Measurements from ENCODE around the gene MTHFD2L. TPM values are rescaled to one million over a fixed set of nuclear protein-coding genes. Genes with fewer than 3 reads are reported as not detected.

MTHFD2L gene
- total and polyA plus RNA-seq, 9 of the 15 experiments (the other 6 are each of a cell fraction or from before 2014, with no cell fraction given) = 10.0 to 39.0 (median 26.0) TPM

DNA sequence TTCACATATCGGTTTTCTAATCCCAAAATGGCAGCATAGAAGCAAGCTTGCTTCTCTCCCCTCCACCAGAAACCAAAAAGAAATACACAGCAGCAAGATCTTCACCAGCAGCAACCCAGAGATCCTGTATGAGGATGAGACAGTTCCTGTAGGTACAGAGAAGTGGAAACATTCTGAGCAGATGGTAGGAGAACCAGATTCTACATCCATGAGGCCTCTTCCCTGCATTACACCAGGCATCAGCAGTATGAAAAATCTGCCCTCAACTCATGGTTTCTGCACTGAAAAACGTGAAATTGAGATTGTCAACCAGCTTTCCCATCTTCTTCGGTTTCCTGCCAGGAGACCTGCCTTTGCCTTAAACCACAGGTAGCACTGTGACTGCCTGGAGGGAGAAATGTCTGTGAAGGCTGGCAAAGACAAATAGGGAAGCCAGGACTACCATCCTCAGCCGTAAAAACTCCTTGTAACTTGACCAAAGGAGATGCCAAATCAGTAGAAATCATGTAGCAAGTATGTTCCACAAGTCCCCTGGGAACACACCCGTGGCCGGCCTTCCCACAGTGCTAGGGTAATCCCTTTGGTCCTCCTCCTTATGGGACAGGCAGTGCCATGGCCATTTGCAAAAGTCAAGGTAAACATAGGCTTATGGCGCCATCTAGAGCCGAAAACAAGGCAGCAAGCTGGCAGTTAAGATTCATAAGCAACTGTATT, 24.0 kb upstream of the MTHFD2L start:
- Histone ChIP-seq H2AFZ (ENCODE audit: low read depth, low read length) (peak overlapping the region; percentile 70), H3K27me3 (ENCODE audit: control insufficient read depth in 2 of 2, insufficient read depth in 2 of 2, low read length in 2 of 2) (no peaks in the 10 kb centered on the region), H3K9ac (ENCODE audit: insufficient read depth in 1 of 2, low read depth in 2 of 2, low read length in 2 of 2) (no peak overlapping the region), H3K79me2 (ENCODE audit: control insufficient read depth, insufficient read depth, low read length) (no peaks in the 10 kb centered on the region), H3K4me1 (replicated peaks in 1 of 2; ENCODE audit: control insufficient read depth in 2 of 2, insufficient read depth in 2 of 2, low read length in 2 of 2) (peaks cover 0 to 7% of the 10 kb centered on the region in 2 experiments; a peak in 2 of 5 replicates), H3K9me3 (replicated peaks; ENCODE audit: control insufficient read depth, insufficient read depth, low read depth, low read length) (no peaks in the 10 kb centered on the region; the same call in none of the 2 replicates), H3K4me2 (ENCODE audit: insufficient read depth, low read length) (no peak overlapping the region), H3K9me1 (ENCODE audit: control insufficient read depth, insufficient read depth, low read length) (no peaks in the 10 kb centered on the region), H3K27ac (ENCODE audit: extremely low read depth, low read depth, low read length) (no peak overlapping the region), H3K4me3 (no peak overlapping the region), H3K36me3 (ENCODE audit: control insufficient read depth, insufficient read depth, low read length) (no peaks in the 10 kb centered on the region), H4K20me1 (replicated peaks; ENCODE audit: control insufficient read depth, insufficient read depth, low read length) (no peaks in the 10 kb centered on the region)
- in situ Hi-C loops (cut with MboI) (loop anchor here (5.0 to 25.0 kb wide), 3 partner anchors 259 to 822 kb away; no protein-coding TSS in a partner anchor), intact Hi-C loops (cut with micrococcal nuclease) (loop anchor here (1.0 to 5.0 kb wide), 9 partner anchors 35 to 793 kb away; partner anchors contain the start of genes CXCL1 and CXCL2)
- POLR2A ChIA-PET = interaction anchor here (0.7 to 1.1 kb wide), 5 partner anchors 34 to 481 kb away, joined by 3 to 5 read pairs (median 3); partner anchors contain the start of gene CXCL2
- ATAC-seq (peak; percentile 99), FAIRE-seq (peak; percentile 92), DNase-seq (ENCODE audit: extremely low read depth in 1 of 4, low spot score in 3 of 4) (peak; percentile 56 to 89 (median 61))
- no TSS peak for BruUV-seq (replicated peaks)
- CTCF ChIA-PET (ENCODE audit: low intra/inter-chr PET ratio) = interaction anchor here (0.6 to 2.1 kb wide), 8 partner anchors 15 to 823 kb away, joined by 3 to 15 read pairs (median 4); no protein-coding TSS in a partner anchor
- WGBS (ENCODE audit: insufficient coverage, low coverage, missing lambda C conversion rate) = 26% methylated on average over 8 of the region's 8 CpGs
- TF ChIP-seq SPI1 (IDR thresholded peaks at IDR 0.05; ENCODE audit: borderline replicate concordance, low read depth, low read length) = 0 out of 2 replicates have a peak, but pooled peaks have one; percentile 11
- TF ChIP-seq, protein P1, sequence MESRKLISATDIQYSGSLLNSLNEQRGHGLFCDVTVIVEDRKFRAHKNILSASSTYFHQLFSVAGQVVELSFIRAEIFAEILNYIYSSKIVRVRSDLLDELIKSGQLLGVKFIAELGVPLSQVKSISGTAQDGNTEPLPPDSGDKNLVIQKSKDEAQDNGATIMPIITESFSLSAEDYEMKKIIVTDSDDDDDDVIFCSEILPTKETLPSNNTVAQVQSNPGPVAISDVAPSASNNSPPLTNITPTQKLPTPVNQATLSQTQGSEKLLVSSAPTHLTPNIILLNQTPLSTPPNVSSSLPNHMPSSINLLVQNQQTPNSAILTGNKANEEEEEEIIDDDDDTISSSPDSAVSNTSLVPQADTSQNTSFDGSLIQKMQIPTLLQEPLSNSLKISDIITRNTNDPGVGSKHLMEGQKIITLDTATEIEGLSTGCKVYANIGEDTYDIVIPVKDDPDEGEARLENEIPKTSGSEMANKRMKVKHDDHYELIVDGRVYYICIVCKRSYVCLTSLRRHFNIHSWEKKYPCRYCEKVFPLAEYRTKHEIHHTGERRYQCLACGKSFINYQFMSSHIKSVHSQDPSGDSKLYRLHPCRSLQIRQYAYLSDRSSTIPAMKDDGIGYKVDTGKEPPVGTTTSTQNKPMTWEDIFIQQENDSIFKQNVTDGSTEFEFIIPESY (CRISPR knock-in tag; IDR thresholded peaks at IDR 0.05) = peak; percentile 17; the same call in 1 of the 2 replicates
- TF ChIP-seq CREM (IDR thresholded peaks at IDR 0.05; ENCODE audit: low read depth) = peak; percentile 38; the same call in 1 of the 2 replicates
- TF ChIP-seq, protein P2, sequence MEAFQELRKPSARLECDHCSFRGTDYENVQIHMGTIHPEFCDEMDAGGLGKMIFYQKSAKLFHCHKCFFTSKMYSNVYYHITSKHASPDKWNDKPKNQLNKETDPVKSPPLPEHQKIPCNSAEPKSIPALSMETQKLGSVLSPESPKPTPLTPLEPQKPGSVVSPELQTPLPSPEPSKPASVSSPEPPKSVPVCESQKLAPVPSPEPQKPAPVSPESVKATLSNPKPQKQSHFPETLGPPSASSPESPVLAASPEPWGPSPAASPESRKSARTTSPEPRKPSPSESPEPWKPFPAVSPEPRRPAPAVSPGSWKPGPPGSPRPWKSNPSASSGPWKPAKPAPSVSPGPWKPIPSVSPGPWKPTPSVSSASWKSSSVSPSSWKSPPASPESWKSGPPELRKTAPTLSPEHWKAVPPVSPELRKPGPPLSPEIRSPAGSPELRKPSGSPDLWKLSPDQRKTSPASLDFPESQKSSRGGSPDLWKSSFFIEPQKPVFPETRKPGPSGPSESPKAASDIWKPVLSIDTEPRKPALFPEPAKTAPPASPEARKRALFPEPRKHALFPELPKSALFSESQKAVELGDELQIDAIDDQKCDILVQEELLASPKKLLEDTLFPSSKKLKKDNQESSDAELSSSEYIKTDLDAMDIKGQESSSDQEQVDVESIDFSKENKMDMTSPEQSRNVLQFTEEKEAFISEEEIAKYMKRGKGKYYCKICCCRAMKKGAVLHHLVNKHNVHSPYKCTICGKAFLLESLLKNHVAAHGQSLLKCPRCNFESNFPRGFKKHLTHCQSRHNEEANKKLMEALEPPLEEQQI (IDR thresholded peaks at IDR 0.05) = peak; percentile 79
- peak in 1 of 2 experiments; percentile 36; a peak in 1 of 4 replicates for TF ChIP-seq RCOR1 (IDR thresholded peaks at IDR 0.05; ENCODE audit: borderline replicate concordance in 1 of 2, low read depth in 2 of 2, low read length in 2 of 2)
- no peak for TF ChIP-seq NR4A1 (CRISPR knock-in tag; IDR thresholded peaks at IDR 0.05)
- TF ChIP-seq NR4A1 (tag; IDR thresholded peaks at IDR 0.05) = no peak
- peak; percentile 13; the same call in 1 of the 2 replicates for TF ChIP-seq CBX5 (IDR thresholded peaks at IDR 0.05; ENCODE audit: borderline replicate concordance, low read depth)
- peak; percentile 4; the same call in 1 of the 2 replicates for TF ChIP-seq TEAD4 (IDR thresholded peaks at IDR 0.05; ENCODE audit: low read length)
- no peak for TF ChIP-seq TEAD4 (CRISPR knock-in tag; IDR thresholded peaks at IDR 0.05; ENCODE audit: borderline replicate concordance)
- TF ChIP-seq NCOA1 (IDR thresholded peaks at IDR 0.05; ENCODE audit: low read depth) = no peak

Measured in K562 (cell line).